Neural progenitor cell (in vitro differentiated cells): ENCODE data around the gene UBC.

ENCODE experiments used
- CTCF ChIP-seq: fragments of 200-600 bp; sonication (generic); IDR thresholded peaks from 2 replicates; pipeline ENCODE4 v1.5.1; 2017; ENCODE audit warnings: antibody characterized with exemption, mild to moderate bottlenecking
- EZH2 ChIP-seq: fragments of 200-600 bp; sonication (generic); IDR thresholded peaks from 2 replicates; pipeline ENCODE4 v1.6.1; 2017; ENCODE audit warnings: antibody characterized with exemption, mild to moderate bottlenecking, moderate library complexity
- EZH2phosphoT487 ChIP-seq: fragments of 200-600 bp; sonication (generic); IDR thresholded peaks from 2 replicates; pipeline ENCODE4 v1.6.1; 2017; ENCODE audit warnings: antibody characterized with exemption

DNA sequence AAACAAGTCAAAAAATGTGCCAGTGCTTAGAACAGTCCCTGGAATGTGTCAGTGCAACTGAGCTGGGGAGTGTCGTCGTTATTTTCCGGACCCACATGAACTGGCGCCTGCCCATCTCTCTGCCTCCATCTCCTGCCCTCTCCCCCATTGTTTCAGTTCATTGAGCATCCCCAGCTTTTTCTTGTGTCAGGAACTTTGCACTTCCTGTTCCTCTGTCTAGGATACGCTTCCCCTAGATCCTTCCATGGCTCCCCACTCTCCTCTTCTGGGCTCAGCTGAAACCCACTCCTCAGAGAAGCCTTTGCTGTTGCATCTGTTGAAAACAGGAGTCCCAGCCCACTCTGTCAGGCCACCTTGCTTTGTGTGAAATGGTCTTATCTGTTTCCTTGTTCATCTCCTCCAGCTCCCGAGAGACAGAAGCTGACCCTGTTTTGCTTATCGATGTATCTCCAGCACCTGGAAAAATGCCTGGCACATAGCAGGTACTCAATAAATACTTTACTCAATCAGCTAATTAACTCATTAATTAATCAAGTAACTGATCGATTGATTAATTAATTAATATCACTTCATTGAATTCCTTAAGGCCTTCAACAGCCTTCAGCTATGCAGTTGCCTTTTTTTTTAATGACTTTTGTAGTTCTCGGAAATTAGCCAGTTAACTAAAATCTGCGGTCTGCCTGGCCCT is 48.1 kb downstream of the UBC start:
- no peak for TF ChIP-seq CTCF
- no peak for TF ChIP-seq EZH2
- TF ChIP-seq EZH2phosphoT487, result no peak
